HepG2 (cell line): ENCODE measurements around the gene CFAP61. TPM values are rescaled to one million over a fixed set of nuclear protein-coding genes. Genes with fewer than 3 reads are reported as not detected.

Experiments
- ATAC-seq: fragments of 200-7000 bp; cut with Tn5 transposase; 3 replicates; pipeline ENCODE4 v1.9.1; 2020; ENCODE audit warnings: mild to moderate bottlenecking, moderate library complexity
- BruUV-seq: library from RNA; stranded (reverse); fragments of 400-500 nt; replicated peaks from 2 replicates; lab custom pipeline; 2021; lab: Mats Ljungman, UMichigan
- CTCF ChIA-PET: fragments of 300-600 bp; formaldehyde crosslinking; extraction: SDS; loops from one replicate; lab custom pipeline; 2021; ENCODE audit warnings: low total read pairs, inconsistent platforms, low intra/inter-chr PET ratio; lab: Yijun Ruan, JAX
- POLR2A ChIA-PET: fragments of 350-600 bp; sonication (Branson Sonifier 250); formaldehyde crosslinking; loops from one replicate; lab custom pipeline; 2020; ENCODE audit warnings: antibody characterized with exemption, inconsistent platforms; lab: Yijun Ruan, JAX
- DNase-seq: peaks from one replicate; pipeline ENCODE4 v3.0.0-alpha.2; 2015; ENCODE audit warnings: low spot score
- FAIRE-seq: peaks from 3 replicates; lab custom pipeline; 2011; peaks lifted over from hg19 to GRCh38; lab: Jason Lieb, UNC
- H2AFZ ChIP-seq: one replicate; pipeline ENCODE4 v1.6.1; 2011; ENCODE audit warnings: low read length, inconsistent platforms
- H3K27ac ChIP-seq: fragments of 300-600 bp; 3 replicates; pipeline ENCODE4 v1.8.0; 2011; ENCODE audit warnings: mixed run types, mild to moderate bottlenecking, mixed read lengths, low read length, inconsistent platforms; ENCODE audit not compliant: insufficient read depth; ENCODE audit errors: extremely low read length
- H3K27me3 ChIP-seq, 2 experiments: fragments of 200-600 bp in 1 of 2; 2 replicates in 1 of 2; 3 replicates in 1 of 2; pipeline versions ENCODE4 v1.6.0 to v1.8.0; 2011; ENCODE audit warnings: low read length in 2 of 2, mild to moderate bottlenecking in 2 of 2, moderate library complexity in 2 of 2, inconsistent platforms in 1 of 2; ENCODE audit not compliant: insufficient read depth in 2 of 2, control insufficient read depth in 1 of 2
- H3K36me3 ChIP-seq, 2 experiments: fragments of 200-600 bp in 1 of 2; replicated peaks in 1 of 2; 2 replicates in 1 of 2; 3 replicates in 1 of 2; pipeline versions ENCODE4 v1.5.1 to v1.8.0; 2011; ENCODE audit warnings: low read length in 2 of 2, inconsistent platforms in 1 of 2; ENCODE audit not compliant: insufficient read depth in 2 of 2, control insufficient read depth in 1 of 2
- H3K4me1 ChIP-seq: 2 replicates; pipeline ENCODE4 v1.5.1; 2012; ENCODE audit warnings: low read length, inconsistent platforms; ENCODE audit not compliant: insufficient read depth
- H3K4me2 ChIP-seq: 2 replicates; pipeline ENCODE4 v1.6.0; 2011; ENCODE audit warnings: low read depth, low read length, inconsistent platforms
- H3K4me3 ChIP-seq, 3 experiments: fragments of 200-600 bp in 1 of 3; sonication (generic), shearing (Covaris generic) in 1 of 3; replicated peaks in 1 of 3; 2 replicates each; pipeline ENCODE4 v1.5.1; 2011 to 2016; ENCODE audit warnings: low read length in 3 of 3, inconsistent platforms in 2 of 3, low read depth in 2 of 3, mild to moderate bottlenecking in 2 of 3, control low read depth in 1 of 3, mixed read lengths in 1 of 3; ENCODE audit not compliant: insufficient read depth in 1 of 3
- H3K79me2 ChIP-seq: one replicate; pipeline ENCODE4 v1.6.1; 2011; ENCODE audit warnings: low read length, inconsistent platforms; ENCODE audit not compliant: insufficient read depth
- H3K9ac ChIP-seq: 2 replicates; pipeline ENCODE4 v1.6.0; 2011; ENCODE audit warnings: mild to moderate bottlenecking, low read depth, low read length, inconsistent platforms; ENCODE audit not compliant: insufficient read depth
- H3K9me3 ChIP-seq: 2 replicates; pipeline ENCODE4 v1.5.1; 2012; ENCODE audit warnings: mild to moderate bottlenecking, low read length
- H4K20me1 ChIP-seq: 2 replicates; pipeline ENCODE4 v1.6.0; 2011; ENCODE audit warnings: inconsistent platforms, mild to moderate bottlenecking, low read length, moderate library complexity; ENCODE audit not compliant: insufficient read depth
- AGO2 ChIP-seq: fragments of 200-400 bp; formaldehyde crosslinking; optimal IDR thresholded peaks from 2 replicates; pipeline ENCODE3; 2017; ENCODE audit warnings: mild to moderate bottlenecking, low read depth, low read length, moderate library complexity
- AHDC1 ChIP-seq: sonication (generic); formaldehyde crosslinking; IDR thresholded peaks from 2 replicates; pipeline ENCODE4 v1.5.1; 2020; ENCODE audit warnings: mild to moderate bottlenecking, missing genetic modification reagents, borderline replicate concordance
- HNF1B ChIP-seq: sonication (generic); formaldehyde crosslinking; IDR thresholded peaks from 2 replicates; pipeline ENCODE4 v1.5.1; 2020; ENCODE audit warnings: mild to moderate bottlenecking, moderate library complexity, missing genetic modification reagents
- HNF4A ChIP-seq: sonication (generic); formaldehyde crosslinking; IDR thresholded peaks from 2 replicates; pipeline ENCODE4 v1.4.0; 2020; ENCODE audit warnings: missing genetic modification reagents
- HOMEZ ChIP-seq: IDR thresholded peaks from 2 replicates; pipeline ENCODE4 v1.6.1; 2016; ENCODE audit warnings: low read depth
- JARID2 ChIP-seq: sonication (generic); formaldehyde crosslinking; IDR thresholded peaks from 2 replicates; pipeline ENCODE4 v1.8.1; 2023; ENCODE audit warnings: missing genetic modification reagents, inconsistent platforms; ENCODE audit not compliant: insufficient replicate concordance
- MED1 ChIP-seq: sonication (generic); formaldehyde crosslinking; IDR thresholded peaks from 2 replicates; pipeline ENCODE4 v1.4.0; 2020; ENCODE audit warnings: missing genetic modification reagents
- NR3C1 ChIP-seq: sonication (generic); formaldehyde crosslinking; IDR thresholded peaks from 2 replicates; pipeline ENCODE4 v1.4.0; 2020; ENCODE audit warnings: missing genetic modification reagents
- PTBP1 ChIP-seq: fragments of 200-400 bp; formaldehyde crosslinking; IDR thresholded peaks from 2 replicates; pipeline ENCODE4 v1.6.1; 2018; ENCODE audit warnings: low read length, low read depth; ENCODE audit not compliant: poor library complexity, severe bottlenecking
- RNF219 ChIP-seq: sonication (generic); formaldehyde crosslinking; IDR thresholded peaks from 2 replicates; pipeline ENCODE4 v1.5.0; 2020; ENCODE audit warnings: mild to moderate bottlenecking, missing genetic modification reagents
- ZFAT ChIP-seq: sonication (generic); formaldehyde crosslinking; conservative IDR thresholded peaks from 2 replicates; pipeline ENCODE4 v1.8.1; 2023; ENCODE audit warnings: missing genetic modification reagents, inconsistent platforms
- ZNF776 ChIP-seq: sonication (generic); formaldehyde crosslinking; IDR thresholded peaks from 2 replicates; pipeline ENCODE4 v1.4.0; 2020; ENCODE audit warnings: mild to moderate bottlenecking, missing genetic modification reagents
- ZNF841 ChIP-seq: sonication (generic); formaldehyde crosslinking; IDR thresholded peaks from 2 replicates; pipeline ENCODE4 v1.8.1; 2023; ENCODE audit warnings: missing genetic modification reagents, borderline replicate concordance
- ZSCAN29 ChIP-seq: sonication (generic); formaldehyde crosslinking; conservative IDR thresholded peaks from 2 replicates; pipeline ENCODE4 v1.4.0; 2020; ENCODE audit warnings: mild to moderate bottlenecking, missing genetic modification reagents
- WGBS: methylation state at CpG from one replicate; pipeline ENCODE4 v1.1.6; 2017; ENCODE audit warnings: low lambda C conversion rate; 5-methylcytosine and 5-hydroxymethylcytosine counted together
- in situ Hi-C: cut with HindIII; loops from 2 replicates; pipeline ENCODE4 v1.10.0; 2017; ENCODE audit warnings: low pct_unique_long_range_greater_than_20kb; ENCODE audit not compliant: extremely low pct_ligation_motif_present
- intact Hi-C: fragments of 100-400 bp; cut with micrococcal nuclease; formaldehyde crosslinking; loops from one replicate; pipeline ENCODE4 v1.10.0; 2022; ENCODE audit not compliant: unreplicated experiment
- polyA plus RNA-seq, 8 experiments: library from polyadenylated mRNA; depleted of rRNA in 3 of 8; stranded (reverse) in 7 of 8; unstranded in 1 of 8; fragments of >200 nt; fragmentation: Illumina TruSeq in 4 of 8; extraction: Trizol in 4 of 8; gene quantifications; 2 replicates each; pipeline versions ENCODE4 v1.2.1 to v1.2.3, GENCODE V29; 2011 to 2016; ENCODE audit warnings: low read depth in 4 of 8, missing spikeins in 1 of 8, mixed read lengths in 1 of 8; ENCODE audit not compliant: insufficient read depth in 1 of 8
- total RNA-seq, 5 experiments: library from RNA; depleted of rRNA; stranded (reverse); fragments of >200 nt; fragmentation: Illumina TruSeq; extraction: Trizol; gene quantifications; 2 replicates each; pipeline ENCODE4 v1.2.3, GENCODE V29; 2016; ENCODE audit warnings: low read depth in 1 of 5

The CFAP61 gene
- total and polyA plus RNA-seq, 2 of the 13 experiments (the other 11 are each of a cell fraction or from before 2014, with no cell fraction given), result 0.27 TPM; not detected in 1

GRCh38 chr20:20297181-20297580, 244.8 kb downstream of the CFAP61 start:
- H3K36me3 ChIP-seq, result no peaks in the 10 kb centered on the region
- 6% methylated on average over 3 of the region's 3 CpGs for WGBS
- FAIRE-seq (peak; percentile 26), DNase-seq (peak; percentile 20), ATAC-seq (peak; percentile 77)
- H3K4me1 ChIP-seq, result peaks cover 12% of the 10 kb centered on the region; the same call in 1 of the 2 replicates
- H3K27ac ChIP-seq, result peak overlapping the region; percentile 6
- H2AFZ ChIP-seq, result no peak overlapping the region
- H3K9me3 ChIP-seq, result no peaks in the 10 kb centered on the region
- no peak overlapping the region for H3K9ac ChIP-seq
- BruUV-seq, result no TSS peak
- 0 out of 5 replicates have a peak, but pooled peaks cover 0 to 4% of the 10 kb centered on the region in 2 experiments for H3K27me3 ChIP-seq
- no peak overlapping the region for H3K4me2 ChIP-seq
- no peaks in the 10 kb centered on the region for H3K79me2 ChIP-seq
- POLR2A ChIA-PET, result no interaction called here
- no peak overlapping the region for H3K4me3 ChIP-seq
- intact Hi-C loops, result no loop called here
- no peaks in the 10 kb centered on the region for H4K20me1 ChIP-seq
- in situ Hi-C loops, result no loop called here
- CTCF ChIA-PET, result no interaction called here
- TF ChIP-seq HOMEZ (CRISPR knock-in tag), result no peak
- no peak for TF ChIP-seq MED1 (CRISPR knock-in tag)
- peak; percentile 82 for TF ChIP-seq HNF4A (CRISPR knock-in tag)
- no peak for TF ChIP-seq ZSCAN29 (CRISPR knock-in tag)
- no peak for TF ChIP-seq ZFAT
- no peak for TF ChIP-seq RNF219 (CRISPR knock-in tag)
- no peak for TF ChIP-seq JARID2
- no peak for TF ChIP-seq AGO2
- TF ChIP-seq HNF1B (CRISPR knock-in tag), result no peak
- no peak for TF ChIP-seq ZNF841
- no peak for TF ChIP-seq ZNF776 (CRISPR knock-in tag)
- peak; percentile 34; the same call in 1 of the 2 replicates for TF ChIP-seq AHDC1 (CRISPR knock-in tag)
- TF ChIP-seq NR3C1 (CRISPR knock-in tag), result no peak
- no peak for TF ChIP-seq PTBP1
